ENCODE measurements around the gene APOA5. TPM values are rescaled to one million over a fixed set of nuclear protein-coding genes. Genes with fewer than 3 reads are reported as not detected.

APOA5 gene
- total RNA-seq, 4 donors from 2014 or later = not detected

GRCh38 chr11:116825434-116825833, 33.8 kb upstream of the APOA5 start:
- TF ChIP-seq CTCF (IDR thresholded peaks at IDR 0.05; ENCODE audit: low read depth) = no peak

GRCh38 chr11:116823031-116823843, 31.6 kb upstream of the APOA5 start, which contains the start of gene APOA4:
Gene APOA4, minus strand, starts transcription at chr11:116823304. Its CDS starts 113 bp downstream, at chr11:116823191.
- TF ChIP-seq CTCF (IDR thresholded peaks at IDR 0.05; ENCODE audit: low read depth) = no peak

GRCh38 chr11:116822575-116822974, 30.9 kb upstream of the APOA5 start:
- TF ChIP-seq CTCF (IDR thresholded peaks at IDR 0.05; ENCODE audit: low read depth) = no peak

GRCh38 chr11:116821050-116821918, 29.6 kb upstream of the APOA5 start:
- TF ChIP-seq CTCF (IDR thresholded peaks at IDR 0.05; ENCODE audit: low read depth) = no peak

- TF ChIP-seq CTCF (IDR thresholded peaks at IDR 0.05; ENCODE audit: low read depth) = no peak
Observed at GRCh38 chr11:116819049-116819448, 27.4 kb upstream of the APOA5 start.

GRCh38 chr11:116814502-116814901, 22.8 kb upstream of the APOA5 start:
- TF ChIP-seq CTCF (IDR thresholded peaks at IDR 0.05; ENCODE audit: low read depth) = no peak
